CMK (cell line): ENCODE data around the gene NXPH1.

ENCODE experiments used
- DNase-seq: peaks from one replicate; pipeline ENCODE4 v3.0.0-alpha.2; 2010; ENCODE audit warnings: low read depth

The NXPH1 gene

GRCh38 chr7:8507566-8507965 lies 74.2 kb downstream of the NXPH1 start:
- DNase-seq, result no peak

GRCh38 chr7:8509621-8510020 lies 76.2 kb downstream of the NXPH1 start:
- no peak for DNase-seq

- DNase-seq, result no peak
Observed at GRCh38 chr7:8511855-8512254, 78.4 kb downstream of the NXPH1 start.

GRCh38 chr7:8514781-8515519 lies 81.5 kb downstream of the NXPH1 start:
- DNase-seq, result no peak

GRCh38 chr7:8515640-8516185 lies 82.3 kb downstream of the NXPH1 start:
- no peak for DNase-seq

- no peak for DNase-seq
Observed at GRCh38 chr7:8516976-8517375, 83.6 kb downstream of the NXPH1 start.

GRCh38 chr7:8528311-8528710 lies 94.9 kb downstream of the NXPH1 start:
- DNase-seq, result no peak

GRCh38 chr7:8531991-8532515 lies 98.6 kb downstream of the NXPH1 start:
- DNase-seq, result no peak

- DNase-seq, result no peak
Observed at GRCh38 chr7:8536431-8536830, 103.0 kb downstream of the NXPH1 start.

GRCh38 chr7:8549046-8549445 lies 115.6 kb downstream of the NXPH1 start:
- DNase-seq, result no peak

- DNase-seq, result no peak
Observed at GRCh38 chr7:8560501-8560900, 127.1 kb downstream of the NXPH1 start.

- no peak for DNase-seq
Observed at GRCh38 chr7:8561449-8561848, 128.0 kb downstream of the NXPH1 start.

GRCh38 chr7:8564281-8564680 lies 130.9 kb downstream of the NXPH1 start:
- DNase-seq, result no peak

GRCh38 chr7:8566016-8566415 lies 132.6 kb downstream of the NXPH1 start:
- no peak for DNase-seq

- DNase-seq, result no peak
Observed at GRCh38 chr7:8567626-8568025, 134.2 kb downstream of the NXPH1 start.

GRCh38 chr7:8579661-8580194 lies 146.3 kb downstream of the NXPH1 start:
- DNase-seq, result no peak

GRCh38 chr7:8581842-8582241 lies 148.4 kb downstream of the NXPH1 start:
- no peak for DNase-seq

GRCh38 chr7:8582728-8583127 lies 149.3 kb downstream of the NXPH1 start:
- no peak for DNase-seq

- DNase-seq, result no peak
Observed at GRCh38 chr7:8585591-8585990, 152.2 kb downstream of the NXPH1 start.

- no peak for DNase-seq
Observed at GRCh38 chr7:8590225-8590624, 156.8 kb downstream of the NXPH1 start.

- no peak for DNase-seq
Observed at GRCh38 chr7:8590791-8591190, 157.4 kb downstream of the NXPH1 start.

GRCh38 chr7:8591289-8591688 lies 157.9 kb downstream of the NXPH1 start:
- no peak for DNase-seq

- no peak for DNase-seq
Observed at GRCh38 chr7:8592167-8592566, 158.8 kb downstream of the NXPH1 start.

GRCh38 chr7:8594115-8594514 lies 160.7 kb downstream of the NXPH1 start:
- DNase-seq, result no peak
